ENCODE results near the gene SLC12A4.

DNA sequence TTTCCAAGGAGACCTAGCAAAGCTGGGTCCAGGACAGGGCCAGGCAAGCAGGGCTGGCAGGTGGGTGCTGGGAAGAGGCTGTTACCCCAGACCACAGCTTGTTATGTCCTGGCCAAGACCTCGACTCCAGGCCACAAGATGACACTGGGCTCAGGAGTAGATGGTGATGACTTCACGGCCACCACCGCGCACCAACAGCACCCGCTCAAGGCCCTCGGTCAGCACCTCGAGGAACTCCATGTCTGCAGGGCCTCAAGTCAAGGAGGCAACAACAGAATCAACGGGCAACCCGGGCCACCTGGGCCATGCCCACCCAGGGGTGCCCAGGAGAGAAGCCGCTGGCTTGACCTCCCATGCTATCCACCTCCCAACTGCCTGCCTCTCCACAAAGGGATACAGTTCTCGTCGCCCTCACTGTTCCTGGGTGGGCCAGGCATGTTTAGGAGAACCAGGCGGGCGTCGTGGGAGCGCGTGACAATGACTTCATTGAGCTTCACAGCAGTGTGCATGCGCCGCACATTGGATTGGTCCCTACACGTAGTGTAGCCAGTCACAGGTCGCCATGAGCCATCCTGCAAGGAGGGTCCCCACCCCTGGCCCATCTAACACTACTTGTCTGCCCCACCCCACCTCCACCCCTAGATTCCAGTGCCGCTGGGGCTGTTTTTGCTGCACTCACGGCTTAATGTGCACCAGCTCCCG, 23.6 kb downstream of the SLC12A4 start:
- TF ChIP-seq POLR2A (IDR thresholded peaks at IDR 0.05) (no peak), POLR2AphosphoS5 (IDR thresholded peaks at IDR 0.05) (no peak), EP300 (IDR thresholded peaks at IDR 0.05) (no peak)
- TF ChIP-seq, protein P1, sequence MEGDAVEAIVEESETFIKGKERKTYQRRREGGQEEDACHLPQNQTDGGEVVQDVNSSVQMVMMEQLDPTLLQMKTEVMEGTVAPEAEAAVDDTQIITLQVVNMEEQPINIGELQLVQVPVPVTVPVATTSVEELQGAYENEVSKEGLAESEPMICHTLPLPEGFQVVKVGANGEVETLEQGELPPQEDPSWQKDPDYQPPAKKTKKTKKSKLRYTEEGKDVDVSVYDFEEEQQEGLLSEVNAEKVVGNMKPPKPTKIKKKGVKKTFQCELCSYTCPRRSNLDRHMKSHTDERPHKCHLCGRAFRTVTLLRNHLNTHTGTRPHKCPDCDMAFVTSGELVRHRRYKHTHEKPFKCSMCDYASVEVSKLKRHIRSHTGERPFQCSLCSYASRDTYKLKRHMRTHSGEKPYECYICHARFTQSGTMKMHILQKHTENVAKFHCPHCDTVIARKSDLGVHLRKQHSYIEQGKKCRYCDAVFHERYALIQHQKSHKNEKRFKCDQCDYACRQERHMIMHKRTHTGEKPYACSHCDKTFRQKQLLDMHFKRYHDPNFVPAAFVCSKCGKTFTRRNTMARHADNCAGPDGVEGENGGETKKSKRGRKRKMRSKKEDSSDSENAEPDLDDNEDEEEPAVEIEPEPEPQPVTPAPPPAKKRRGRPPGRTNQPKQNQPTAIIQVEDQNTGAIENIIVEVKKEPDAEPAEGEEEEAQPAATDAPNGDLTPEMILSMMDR (IDR thresholded peaks at IDR 0.05) = no peak

All from suprapubic skin (tissue), 4 donors.